GM21723 (cell line): Measurements from ENCODE around the gene NLGN1.
A peak's percentile ranks its signal among the peaks of the same experiment; 100 is the strongest.
"Not testable (repeated sequence)": the region's sequence is repeated elsewhere in the genome, so short reads cannot be mapped to it uniquely, and the experiment has no call there.

Source experiments
- ATAC-seq: cut with Tn5 transposase; IDR thresholded peaks from one replicate; pipeline ENCODE4 v1.9.1; 2021; ENCODE audit warnings: mild to moderate bottlenecking, moderate library complexity; ENCODE audit not compliant: unreplicated experiment

Gene NLGN1

DNA sequence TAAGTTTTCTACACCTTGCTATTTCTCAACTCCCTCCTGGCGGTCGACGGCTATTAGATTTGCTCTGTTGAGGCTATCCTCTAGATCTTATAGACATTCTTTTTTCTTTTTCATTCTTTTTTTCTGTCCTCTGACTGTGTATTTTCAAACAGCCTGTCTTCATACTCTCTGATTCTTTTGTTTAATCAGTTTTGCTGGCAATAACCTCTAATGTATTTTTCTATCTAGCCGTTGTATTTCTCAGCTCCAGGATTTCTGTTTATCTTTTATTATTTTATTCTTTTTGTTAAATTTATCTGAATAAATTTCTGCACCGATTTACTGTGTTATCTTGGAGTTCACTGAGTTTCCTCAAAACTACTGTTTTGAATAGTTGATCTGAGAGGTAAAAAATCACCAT lies 31.5 kb downstream of the NLGN1 start:
- ATAC-seq: no peak

DNA sequence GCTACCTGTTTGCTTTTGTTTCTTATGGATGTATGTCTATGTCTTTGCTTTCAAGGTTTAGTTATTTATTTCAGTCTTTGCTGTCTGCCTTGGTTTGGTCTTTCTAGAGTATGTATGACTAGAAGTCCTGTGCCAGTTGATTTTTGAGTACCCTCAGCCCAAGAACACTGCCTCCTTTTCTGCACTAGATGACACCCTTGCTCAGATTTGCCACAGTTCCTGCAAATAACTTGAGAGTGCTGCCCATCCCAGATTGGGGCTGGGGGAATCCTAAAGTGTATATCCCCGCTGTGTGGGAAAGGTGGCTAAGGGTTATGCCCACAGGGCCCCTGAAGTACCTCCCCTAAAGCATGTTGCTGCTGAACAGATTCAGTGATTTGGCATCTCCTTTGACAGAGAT lies 32.0 kb downstream of the NLGN1 start:
- ATAC-seq: no peak

DNA sequence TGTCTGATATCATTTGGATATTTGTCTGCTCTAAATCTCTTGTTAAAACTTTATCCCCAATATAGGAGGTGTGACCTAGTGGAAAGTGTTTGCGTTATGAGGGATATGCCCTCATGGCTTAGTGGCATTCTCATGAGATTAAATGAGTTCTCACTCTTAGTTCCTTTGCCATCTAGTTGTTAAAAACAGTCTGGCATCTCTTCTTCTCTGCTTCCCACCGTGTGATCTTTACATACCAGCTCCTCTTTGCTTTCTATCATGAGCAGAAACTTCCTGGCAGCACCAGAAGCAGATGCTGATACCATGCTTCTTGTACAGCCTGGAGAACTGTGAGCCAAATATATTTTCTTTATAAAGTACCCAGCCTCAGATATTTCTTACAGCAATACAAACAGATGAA lies 33.0 kb downstream of the NLGN1 start:
- no peak for ATAC-seq

DNA sequence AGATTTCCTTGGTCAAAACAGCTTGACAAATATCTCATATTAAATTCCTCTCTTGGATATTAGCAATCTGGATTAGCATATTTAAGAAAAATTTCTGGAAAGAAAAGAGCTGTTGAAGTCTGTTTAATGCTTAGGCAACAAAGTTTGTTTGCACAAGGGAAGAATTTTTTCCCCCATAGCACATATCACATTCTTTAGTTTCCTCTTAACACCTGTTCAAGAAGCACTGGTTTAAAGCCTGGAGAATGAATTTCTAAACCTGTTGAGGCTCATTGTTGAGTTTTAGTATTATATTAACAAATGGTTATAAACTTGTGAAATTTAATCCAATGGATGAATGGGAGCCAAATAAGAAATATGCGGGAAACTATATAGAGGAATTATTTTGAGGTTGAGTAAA lies 41.5 kb downstream of the NLGN1 start:
- no peak for ATAC-seq

DNA sequence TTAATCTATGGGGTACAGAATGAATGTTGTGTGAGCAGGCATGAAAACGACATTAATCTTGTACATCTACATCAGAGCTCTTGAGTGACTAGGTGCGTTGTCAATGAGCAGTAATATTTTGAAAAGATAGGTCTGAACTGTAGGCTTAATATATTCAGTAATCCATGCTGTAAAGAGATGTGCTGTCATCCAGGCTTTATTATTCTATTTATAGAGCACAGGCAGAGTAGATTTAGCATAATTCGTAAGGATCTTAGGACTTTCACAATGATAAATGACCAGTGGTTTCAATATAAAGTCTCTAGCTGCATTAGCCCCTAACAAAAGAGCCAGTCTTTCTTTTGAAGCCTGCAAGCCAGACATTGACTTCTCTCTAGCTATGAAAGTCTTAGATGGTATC lies 43.0 kb downstream of the NLGN1 start:
- no peak for ATAC-seq

DNA sequence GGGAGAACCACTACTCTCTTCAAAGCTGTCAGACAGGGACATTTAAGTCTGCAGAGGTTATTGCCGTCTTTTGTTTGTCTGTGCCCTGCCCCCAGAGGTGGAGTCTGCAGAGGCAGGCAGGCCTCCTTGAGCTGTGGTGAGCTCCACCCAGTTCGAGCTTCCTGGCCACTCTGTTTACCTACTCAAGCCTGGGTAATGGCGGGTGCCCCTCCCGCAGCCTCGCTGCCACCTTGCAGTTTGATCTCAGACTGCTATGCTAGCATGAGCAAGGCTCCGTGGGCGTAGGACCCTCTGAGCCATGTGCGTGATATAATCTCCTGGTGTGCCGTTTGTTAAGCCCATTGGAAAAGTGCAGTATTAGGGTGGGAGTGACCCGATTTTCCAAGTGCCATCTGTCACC lies 54.0 kb downstream of the NLGN1 start:
- not testable (repeated sequence) for ATAC-seq

DNA sequence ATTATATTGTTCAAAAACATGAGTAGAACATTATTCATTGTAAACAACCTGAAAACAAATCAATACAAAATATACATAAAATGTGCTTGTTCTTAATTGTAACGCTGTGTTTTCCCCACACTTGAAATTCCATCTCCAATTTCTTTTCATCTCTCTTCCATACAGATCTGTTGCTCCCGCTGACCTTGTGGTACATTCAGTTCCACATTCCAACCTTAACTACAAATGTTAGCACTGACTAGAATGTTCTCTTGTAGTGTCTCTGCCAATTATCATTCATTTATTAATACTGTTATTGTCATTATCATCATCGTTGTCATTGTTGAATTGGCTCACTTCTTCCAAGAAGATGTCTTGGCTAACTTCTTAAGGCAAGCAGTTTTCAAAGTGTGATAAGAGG lies 65.7 kb downstream of the NLGN1 start:
- no peak for ATAC-seq

DNA sequence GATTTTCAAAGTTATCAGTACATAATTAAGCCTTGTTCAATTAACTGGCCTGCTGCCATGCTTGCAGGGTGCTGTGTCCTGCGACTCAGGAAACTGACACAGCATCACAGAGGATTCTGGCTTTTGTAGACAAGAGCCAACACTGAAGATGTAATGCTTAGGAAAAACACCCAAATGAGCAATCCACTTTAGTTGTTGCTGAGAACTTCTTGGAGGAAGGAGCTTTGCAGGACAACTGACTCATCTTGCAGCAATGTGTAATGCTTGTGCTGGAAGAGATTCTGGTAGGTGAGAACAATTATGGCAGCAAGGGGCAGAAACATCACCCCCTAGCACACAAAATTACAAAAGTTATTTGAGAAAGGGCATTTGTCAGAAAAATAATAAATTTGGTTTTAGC lies 67.6 kb downstream of the NLGN1 start:
- ATAC-seq: no peak

DNA sequence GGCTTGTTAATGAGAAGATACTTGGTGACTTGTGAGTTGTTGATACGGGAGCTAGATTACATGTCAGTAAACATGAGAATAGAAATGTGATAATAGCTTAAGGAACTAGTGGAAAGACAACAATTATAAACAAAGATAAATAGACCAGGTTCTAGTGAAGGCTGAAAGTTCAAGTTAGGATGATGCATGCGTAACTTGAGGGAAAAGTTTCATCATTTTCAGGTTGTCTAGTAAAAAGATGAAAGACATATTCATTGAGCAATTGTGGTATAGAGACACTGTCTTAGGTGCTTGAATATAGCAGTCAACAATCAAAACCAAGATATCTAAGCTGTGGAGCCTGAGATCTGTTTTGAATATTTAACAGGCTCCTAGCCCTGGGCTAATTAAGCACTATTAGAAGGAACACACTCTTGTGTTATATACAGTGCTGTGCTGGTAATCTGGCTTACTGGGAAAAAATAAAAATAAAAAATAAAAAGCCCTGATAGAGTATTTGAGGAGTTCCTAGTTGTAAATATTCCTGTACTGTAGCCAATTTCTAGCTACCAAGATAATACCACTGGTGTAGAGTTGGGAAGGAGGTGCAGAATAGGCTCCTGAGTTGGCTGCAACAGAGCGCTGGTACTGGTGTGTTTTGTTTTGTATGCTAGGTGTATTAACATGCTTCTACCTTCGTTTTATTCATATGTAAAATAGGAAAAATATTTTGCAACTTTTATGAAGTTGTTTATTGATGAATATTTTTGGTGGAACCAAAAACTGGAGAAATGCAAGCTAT lies 68.5 kb downstream of the NLGN1 start:
- no peak for ATAC-seq

DNA sequence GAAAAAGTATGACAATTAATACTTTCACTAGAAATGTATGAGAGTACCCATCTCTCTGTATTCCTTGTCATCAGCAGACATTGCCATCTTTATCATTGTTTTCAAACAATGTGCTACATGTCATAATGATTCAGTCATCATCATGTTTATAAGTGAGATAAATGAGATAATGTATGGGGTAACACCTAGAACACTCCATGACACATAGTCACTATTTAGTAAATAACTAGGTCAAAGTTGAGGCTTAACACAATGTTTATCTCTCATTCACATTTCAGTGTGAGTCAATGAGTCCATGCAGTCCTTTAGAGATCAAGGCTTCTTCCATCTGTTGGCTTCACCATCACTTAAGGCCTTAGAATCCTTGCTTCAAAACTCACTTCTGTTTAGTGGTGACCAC lies 70.0 kb downstream of the NLGN1 start:
- no peak for ATAC-seq

DNA sequence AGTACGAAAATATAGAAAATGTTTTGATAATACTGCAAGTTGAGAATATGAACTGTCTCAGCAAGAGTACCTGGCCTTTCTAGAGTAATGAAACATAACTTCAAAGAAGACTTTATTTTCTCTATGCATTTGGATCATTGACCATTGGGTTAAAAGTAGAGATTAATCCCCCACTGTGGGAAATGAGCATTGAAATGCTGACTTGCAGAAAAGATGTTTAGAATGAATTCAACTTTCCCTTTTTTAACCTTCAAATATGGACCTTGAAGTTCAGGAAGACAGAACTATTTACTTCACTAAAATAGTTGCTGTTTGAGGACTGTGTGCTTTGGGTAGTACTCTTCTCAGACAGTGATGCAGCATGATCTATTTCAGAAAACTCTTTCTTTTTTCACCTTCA lies 75.7 kb downstream of the NLGN1 start:
- no peak for ATAC-seq

DNA sequence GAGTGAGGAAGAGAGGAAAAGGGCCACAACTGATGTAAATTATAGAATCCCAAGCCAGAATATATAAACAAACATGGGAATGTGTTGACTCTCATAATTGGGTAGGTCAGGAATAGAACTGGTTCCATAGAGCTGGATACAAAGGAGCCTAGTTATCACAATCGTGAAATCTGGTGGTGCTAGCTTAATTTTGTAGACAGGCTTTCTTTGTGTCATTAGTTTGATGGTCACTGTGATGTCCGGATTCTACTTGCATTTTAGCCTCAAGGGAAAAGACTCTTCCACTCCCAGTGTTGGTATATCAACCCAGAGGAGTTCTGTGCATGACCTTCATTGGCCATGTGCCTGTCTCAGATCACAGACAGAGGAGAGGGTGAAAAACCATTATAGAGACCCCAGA lies 81.8 kb downstream of the NLGN1 start:
- ATAC-seq: no peak

DNA sequence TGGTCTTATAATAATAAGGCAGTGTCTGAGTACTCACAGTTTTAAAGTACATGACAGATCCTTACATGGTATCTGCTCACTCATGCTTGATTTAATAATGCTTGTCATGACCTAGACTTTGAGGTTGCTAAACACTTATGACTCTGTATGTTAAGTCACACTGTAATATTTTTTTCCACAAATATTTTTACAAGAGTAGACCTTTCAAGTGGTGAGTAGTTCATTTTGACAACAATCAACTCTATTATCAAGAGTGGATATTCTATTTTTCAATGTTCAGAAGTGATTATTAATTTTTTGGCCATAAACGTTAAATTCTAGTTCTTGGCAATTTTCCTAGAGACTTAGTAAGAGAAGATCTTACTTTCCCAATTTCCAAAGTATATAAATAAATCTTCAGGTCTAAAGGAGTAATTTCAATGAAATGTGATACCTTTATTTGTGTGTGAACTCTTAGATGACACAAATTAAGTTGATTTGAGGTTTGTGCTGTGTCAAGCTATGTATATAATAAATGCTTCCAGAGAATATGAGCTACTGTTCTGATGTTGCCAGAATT lies 104.5 kb downstream of the NLGN1 start:
- ATAC-seq: no peak

DNA sequence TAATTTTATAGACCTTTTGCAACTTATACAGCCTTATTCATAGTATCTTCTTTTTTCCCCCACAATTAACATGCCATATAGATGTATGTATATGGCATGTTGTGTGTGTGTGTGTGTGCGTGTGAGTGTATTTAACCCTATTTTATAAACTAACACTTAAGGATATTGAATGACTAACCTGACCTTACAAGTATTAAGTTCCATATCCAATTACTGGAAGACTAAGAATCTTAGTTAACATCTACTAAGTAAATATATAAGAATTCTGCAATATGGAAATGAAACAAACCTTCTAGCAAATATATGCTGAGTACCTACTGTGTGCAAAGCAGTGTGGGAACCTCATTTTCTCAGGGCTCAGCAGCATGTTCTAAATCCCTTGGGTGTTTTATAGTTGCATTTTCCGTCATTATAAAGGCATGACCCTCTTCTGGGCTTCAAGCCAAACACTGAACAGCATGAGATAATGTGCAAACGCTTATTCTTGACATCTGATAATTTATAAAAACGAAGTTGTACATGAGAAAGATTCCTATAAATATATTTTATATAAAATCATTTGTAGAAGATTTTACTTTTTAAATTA lies 105.5 kb downstream of the NLGN1 start:
- ATAC-seq: no peak

DNA sequence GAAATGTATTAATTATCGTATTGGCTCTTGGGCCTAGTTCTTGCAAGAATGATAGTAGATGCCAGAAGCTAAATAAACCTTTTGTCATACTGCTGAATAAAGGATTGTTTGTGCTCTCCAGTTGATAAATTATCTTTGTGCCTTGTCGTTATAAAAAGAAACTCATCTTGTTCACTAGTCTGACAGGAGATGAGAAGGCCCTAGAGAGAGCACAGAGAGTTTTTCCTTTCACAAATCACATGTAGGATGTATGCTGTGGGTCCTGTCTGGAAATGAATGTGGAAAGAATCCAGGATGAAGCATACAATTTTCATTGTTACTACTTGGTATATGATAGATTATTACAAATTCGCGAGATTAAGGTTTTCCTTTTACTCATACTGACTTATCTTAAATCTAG lies 113.0 kb downstream of the NLGN1 start:
- no peak for ATAC-seq

DNA sequence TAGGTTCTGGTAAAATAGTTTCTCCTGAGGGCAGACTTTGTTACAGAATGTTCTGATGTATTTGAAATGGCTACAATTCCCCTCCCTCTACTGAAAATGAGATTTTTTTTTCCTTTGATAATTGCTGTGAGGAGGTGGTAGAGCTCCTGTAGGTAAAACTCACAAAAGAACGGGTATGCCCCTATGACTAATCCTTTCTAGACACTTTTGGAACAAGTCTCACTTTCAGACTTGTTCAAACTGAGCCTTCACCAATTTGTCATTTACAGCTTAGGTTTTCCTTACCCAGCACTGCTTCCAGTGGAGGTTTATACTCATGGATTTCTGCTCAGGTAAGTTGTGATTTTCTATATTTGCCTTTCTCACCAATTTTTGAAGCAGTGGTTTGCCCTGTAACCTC lies 115.6 kb downstream of the NLGN1 start:
- ATAC-seq: peak; percentile 76

DNA sequence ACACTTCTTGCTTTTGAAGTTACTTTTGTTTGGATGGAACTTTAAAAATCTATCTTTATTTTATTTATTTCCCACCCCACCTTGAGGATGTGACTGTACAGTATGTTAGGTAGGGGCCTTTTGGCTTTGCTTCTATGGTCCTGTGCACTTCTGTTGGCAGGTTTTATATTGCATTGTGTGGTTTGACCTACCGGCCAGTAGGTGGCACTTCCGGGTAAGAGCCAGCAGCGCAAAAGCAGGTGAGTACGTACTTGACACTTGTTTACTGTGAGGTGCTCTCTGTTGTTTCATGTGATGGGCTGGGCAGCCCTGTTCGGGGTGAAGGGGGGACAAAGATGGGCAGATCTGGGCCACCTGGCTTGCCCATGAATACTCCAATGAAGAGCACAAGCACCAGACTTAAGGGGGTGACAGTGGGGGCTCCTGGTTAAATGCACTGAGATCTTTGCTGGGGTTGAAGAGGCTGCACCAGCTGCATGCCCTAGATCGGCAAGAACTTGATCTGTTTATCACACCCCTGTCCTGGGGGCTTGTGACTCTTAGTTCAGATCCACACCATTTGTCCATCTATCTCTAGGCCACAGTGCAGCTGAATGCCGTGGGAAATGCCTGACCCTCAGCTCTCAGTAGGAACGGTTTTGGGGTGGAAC lies 131.6 kb downstream of the NLGN1 start:
- ATAC-seq: peak; percentile 99

DNA sequence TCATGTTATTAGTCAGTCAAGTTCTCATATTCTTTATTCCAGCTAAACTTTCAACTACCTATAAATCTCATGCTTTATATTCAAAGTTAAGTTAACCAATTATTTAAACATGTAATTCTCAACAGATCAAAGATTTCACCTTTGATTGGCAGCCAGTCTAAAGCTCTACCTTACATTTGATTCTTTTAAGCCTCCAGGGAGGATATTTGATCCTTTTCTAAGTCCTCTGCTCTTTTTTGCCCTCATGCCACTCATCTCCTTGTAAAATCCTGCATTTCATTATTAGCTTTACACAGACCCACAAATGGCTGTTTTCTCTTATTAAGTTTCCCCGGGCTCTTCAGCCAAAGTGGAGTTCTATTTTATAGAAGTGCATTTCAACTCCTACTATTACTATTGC lies 134.1 kb downstream of the NLGN1 start:
- no peak for ATAC-seq

DNA sequence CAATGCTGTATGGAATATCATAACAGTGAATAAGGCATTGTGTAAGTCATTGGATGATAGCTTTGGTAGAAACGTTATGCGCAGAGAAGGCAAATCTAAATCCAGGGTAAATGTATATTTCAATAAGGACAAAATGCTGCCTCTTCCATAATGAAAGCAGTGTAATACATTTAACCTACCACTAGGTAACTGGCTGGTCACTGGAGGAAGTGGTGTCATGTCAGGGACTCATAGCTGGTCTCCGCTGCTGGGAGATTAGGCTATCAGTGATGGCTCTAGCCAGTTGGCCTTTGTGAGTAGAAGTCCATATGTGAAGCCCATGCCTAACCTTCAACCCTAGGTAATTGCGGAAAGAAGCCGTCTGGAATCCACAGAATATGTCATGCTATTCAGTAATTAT lies 140.9 kb downstream of the NLGN1 start:
- ATAC-seq: no peak

DNA sequence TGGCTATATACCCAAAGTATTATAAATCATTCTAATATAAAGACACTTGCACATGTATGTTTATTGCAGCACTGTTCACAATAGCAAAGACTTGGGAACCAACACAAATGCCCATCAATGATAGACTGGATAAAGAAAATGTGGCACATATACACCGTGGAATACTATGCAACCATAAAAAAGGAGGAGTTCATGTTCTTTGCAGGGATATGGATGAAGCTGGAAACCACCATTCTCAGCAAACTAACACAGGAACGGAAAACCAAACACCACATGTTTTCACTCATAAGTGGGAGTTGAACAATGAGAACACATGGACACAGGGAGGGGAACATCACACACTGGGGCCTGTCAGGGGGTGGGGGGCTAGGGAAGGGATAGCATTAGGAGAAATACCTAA lies 148.0 kb downstream of the NLGN1 start:
- ATAC-seq: not testable (repeated sequence)

DNA sequence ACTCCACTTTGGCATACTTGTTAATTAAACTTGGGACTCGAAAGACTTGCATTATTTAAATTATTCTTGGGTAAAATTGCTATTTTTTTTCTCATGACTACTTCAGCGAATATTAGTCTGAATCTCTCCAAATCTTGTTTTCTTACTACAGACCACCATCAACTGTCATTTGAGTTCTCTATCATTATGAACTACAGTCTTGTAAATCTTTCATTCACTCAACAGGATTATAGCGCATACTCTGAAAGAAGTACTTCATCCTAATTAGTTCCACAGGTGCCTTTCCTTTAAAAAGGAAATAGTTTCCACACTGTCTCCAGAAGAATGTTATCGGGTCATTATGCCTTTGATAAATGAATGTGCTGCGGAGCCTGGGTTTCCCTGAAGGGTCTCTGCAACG lies 149.5 kb downstream of the NLGN1 start:
- no peak for ATAC-seq

DNA sequence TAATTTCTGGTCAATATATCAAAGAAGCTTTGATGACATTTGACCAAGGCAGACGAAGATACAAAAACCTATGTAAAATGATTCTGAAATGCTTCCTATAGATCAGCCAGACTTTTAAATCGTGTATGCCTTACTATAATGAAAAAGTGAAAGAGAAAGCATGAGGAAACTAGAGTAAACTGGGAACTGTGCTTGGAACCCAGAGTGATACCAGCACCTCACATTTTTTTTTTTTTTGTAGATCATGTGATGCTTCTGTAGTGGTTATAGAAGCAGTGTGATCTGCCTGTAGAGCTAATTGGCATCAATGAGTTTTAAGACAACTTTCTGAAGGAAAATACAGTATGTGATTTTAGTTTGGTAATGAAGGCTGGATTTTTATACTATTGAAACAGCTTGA lies 150.7 kb downstream of the NLGN1 start:
- no peak for ATAC-seq
